WTC11 (cell line): Measurements from ENCODE around the gene JAKMIP1.

Experiments
- CTCF ChIP-seq: fragments of 200-600 bp; IDR thresholded peaks from 2 replicates; pipeline ENCODE4 v1.8.0; 2022; ENCODE audit warnings: antibody characterized with exemption
- E2F1 ChIP-seq: sonication (generic); formaldehyde crosslinking; IDR thresholded peaks from 2 replicates; pipeline ENCODE4 v1.8.0; 2022; ENCODE audit warnings: mild to moderate bottlenecking, missing genetic modification reagents
- ZNF138 ChIP-seq: sonication (generic); formaldehyde crosslinking; conservative IDR thresholded peaks from 2 replicates; pipeline ENCODE4 v1.8.1; 2022; ENCODE audit warnings: mild to moderate bottlenecking, moderate library complexity, missing genetic modification reagents

DNA sequence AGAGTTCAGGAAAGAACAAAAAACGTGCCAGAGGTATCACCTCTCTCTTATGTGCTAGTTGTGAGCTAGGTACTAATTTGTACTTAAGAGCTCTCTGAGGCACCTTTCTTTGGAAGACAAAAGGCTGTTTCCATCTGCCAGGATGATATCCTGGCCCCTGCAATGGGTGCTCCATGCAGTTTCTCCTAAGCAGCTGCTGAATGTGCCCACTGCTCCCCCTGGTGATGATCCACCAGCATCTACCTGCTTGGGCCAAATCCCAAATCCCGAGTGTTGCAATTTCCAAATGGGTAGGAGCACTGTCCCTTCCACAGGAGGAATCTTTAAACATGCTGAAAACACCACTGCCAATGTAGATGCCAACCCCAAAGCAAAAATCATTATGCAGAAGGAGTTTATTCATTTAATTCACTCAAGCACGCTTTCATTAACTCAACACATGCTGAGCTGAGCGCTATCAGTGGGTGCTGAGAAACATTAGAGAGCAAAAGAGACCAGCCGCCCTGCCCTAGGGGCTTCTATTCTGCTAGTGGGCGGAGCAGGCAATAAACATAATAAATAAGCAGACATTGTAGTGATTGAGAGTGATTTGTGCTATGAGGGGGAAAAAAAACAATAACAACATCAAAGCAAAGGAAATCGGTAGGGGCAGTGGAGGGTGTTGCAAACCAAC lies 112.5 kb downstream of the JAKMIP1 start:
- TF ChIP-seq ZNF138 (CRISPR knock-in tag) (no peak), CTCF (peak; percentile 40; the same call in 1 of the 2 replicates), E2F1 (CRISPR knock-in tag) (no peak)
